ENCODE results near the gene RNU7-1.

RNU7-1 gene

DNA sequence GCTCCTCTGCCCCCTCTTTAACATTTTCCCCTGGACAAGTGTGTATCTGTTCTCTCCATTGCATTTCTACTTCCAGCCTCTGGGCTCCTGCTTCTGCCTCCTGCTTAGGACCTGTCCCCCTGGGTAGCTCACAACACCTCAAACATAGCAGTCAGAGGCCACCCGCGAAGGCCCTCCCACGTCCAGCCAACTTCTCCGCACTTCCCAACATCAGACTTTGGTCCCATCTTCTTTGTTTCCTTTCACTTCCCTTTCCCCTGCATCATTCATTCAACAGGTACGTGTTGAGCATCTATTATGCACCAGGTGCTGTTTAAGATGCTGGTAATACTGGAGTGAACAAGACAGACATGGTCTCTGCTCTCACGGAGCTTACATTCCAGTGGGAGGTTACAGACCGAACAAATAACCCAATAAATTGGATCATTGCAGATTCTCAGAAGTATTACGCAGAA lies 3.3 kb downstream of the RNU7-1 start:
- no peaks in the 10 kb centered on the region for H3K36me3 ChIP-seq (ENCODE audit: control insufficient read depth, insufficient read depth, low read length)
- H3K27me3 ChIP-seq (replicated peaks; ENCODE audit: control insufficient read depth, insufficient read depth, low read length, poor library complexity, severe bottlenecking), result no peaks in the 10 kb centered on the region
- DNase-seq, result no peak
- peak overlapping the region; percentile 95 for H3K27ac ChIP-seq (ENCODE audit: insufficient read depth, low read length, poor library complexity, severe bottlenecking)
- peak overlapping the region; percentile 51 for H3K4me3 ChIP-seq (ENCODE audit: insufficient read depth, low read depth, low read length, poor library complexity, severe bottlenecking)
- peaks cover 61% of the 10 kb centered on the region for H3K4me1 ChIP-seq (ENCODE audit: control insufficient read depth, insufficient read depth, low read length, poor library complexity, severe bottlenecking)
- no peaks in the 10 kb centered on the region for H3K9me3 ChIP-seq (ENCODE audit: control insufficient read depth, low read length)

DNA sequence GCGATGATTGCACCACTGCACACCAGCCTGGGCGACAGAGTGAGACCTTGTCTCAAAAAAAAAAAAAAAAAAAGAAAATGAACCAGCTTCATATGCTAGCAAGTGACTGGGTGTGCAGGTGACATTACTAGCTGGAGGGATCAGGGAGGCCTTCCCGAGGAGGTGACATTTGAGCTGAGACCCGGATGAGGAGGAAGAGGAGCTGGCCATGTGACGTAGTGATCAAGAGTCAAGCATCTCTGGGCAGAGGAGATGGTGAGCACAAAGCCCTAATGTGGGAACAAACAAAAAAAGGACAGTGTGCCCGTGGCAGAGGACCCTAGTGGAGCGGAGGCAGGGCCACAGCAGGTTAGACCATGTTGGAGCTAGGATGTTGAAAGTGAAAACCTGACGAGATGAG lies 4.0 kb downstream of the RNU7-1 start:
- Histone ChIP-seq H3K27ac (ENCODE audit: insufficient read depth, low read length, poor library complexity, severe bottlenecking) (peak overlapping the region; percentile 95), H3K36me3 (ENCODE audit: control insufficient read depth, insufficient read depth, low read length) (no peaks in the 10 kb centered on the region), H3K4me3 (ENCODE audit: insufficient read depth, low read depth, low read length, poor library complexity, severe bottlenecking) (no peak overlapping the region), H3K9me3 (ENCODE audit: control insufficient read depth, low read length) (no peaks in the 10 kb centered on the region), H3K27me3 (replicated peaks; ENCODE audit: control insufficient read depth, insufficient read depth, low read length, poor library complexity, severe bottlenecking) (no peaks in the 10 kb centered on the region), H3K4me1 (ENCODE audit: control insufficient read depth, insufficient read depth, low read length, poor library complexity, severe bottlenecking) (peaks cover 61% of the 10 kb centered on the region)
- no peak for DNase-seq

DNA sequence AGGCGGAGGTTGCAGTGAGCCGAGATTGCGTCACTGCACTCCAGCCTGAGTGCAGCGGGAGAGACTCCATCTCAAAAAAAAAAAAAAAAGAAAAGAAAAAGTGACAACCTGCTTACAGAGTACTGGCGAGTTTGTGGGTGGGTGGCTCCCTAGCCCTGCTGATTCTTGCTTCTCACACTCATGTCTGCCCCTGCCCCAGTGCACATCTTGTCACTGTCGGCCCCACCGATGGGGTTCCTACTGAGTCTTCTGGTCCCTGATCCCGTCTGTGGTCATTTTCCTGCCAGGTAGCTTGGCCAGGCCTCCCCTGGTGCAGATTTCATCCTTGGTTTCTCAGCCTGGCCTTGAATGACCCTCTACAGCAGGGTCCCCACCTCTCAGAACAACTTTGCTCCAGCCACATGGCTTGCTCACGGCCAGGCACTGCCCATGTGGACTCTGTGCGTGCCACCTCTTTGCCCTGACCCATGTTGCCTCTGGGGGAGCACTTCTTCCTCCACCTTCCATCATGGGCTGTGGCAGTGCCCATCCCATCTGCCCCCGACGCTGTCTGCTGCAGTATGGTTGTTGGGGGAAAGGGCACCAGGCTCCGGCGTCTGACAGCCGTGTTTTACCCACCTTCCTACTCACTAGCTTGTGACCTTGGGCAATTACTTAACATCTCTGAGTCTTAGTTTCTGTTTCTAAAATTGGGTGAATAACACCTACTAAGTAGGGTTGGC lies 5.4 kb downstream of the RNU7-1 start:
- Histone ChIP-seq H3K27ac (ENCODE audit: insufficient read depth, low read length, poor library complexity, severe bottlenecking) (peak overlapping the region; percentile 69), H3K36me3 (ENCODE audit: control insufficient read depth, insufficient read depth, low read length) (no peaks in the 10 kb centered on the region), H3K4me1 (ENCODE audit: control insufficient read depth, insufficient read depth, low read length, poor library complexity, severe bottlenecking) (peaks cover 68% of the 10 kb centered on the region), H3K4me3 (ENCODE audit: insufficient read depth, low read depth, low read length, poor library complexity, severe bottlenecking) (peak overlapping the region; percentile 41), H3K9me3 (ENCODE audit: control insufficient read depth, low read length) (no peaks in the 10 kb centered on the region), H3K27me3 (replicated peaks; ENCODE audit: control insufficient read depth, insufficient read depth, low read length, poor library complexity, severe bottlenecking) (no peaks in the 10 kb centered on the region)
- DNase-seq, result no peak

DNA sequence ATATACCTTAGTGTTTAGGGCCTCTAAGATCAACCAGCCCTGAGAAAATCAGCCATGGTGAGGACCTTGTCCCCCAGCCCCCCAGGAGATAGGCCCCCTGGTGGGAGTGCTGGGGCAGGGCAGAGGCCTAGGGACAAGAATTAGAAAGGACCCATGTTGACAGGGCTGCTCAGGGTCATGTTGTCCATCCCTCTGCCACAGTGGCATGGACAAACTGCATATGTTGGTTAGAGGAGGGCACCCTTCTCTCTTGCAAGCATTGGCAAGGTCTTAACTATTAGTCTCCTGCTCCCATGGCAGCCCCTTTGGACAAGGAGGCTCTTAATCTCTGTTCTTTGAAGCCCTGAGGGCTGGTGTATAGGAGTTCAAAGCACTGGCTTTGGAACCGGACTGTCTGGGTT lies 6.8 kb downstream of the RNU7-1 start:
- DNase-seq, result no peak
- peaks cover 6% of the 10 kb centered on the region for H3K36me3 ChIP-seq (ENCODE audit: control insufficient read depth, insufficient read depth, low read length)
- H3K9me3 ChIP-seq (ENCODE audit: control insufficient read depth, low read length), result no peaks in the 10 kb centered on the region
- H3K27me3 ChIP-seq (replicated peaks; ENCODE audit: control insufficient read depth, insufficient read depth, low read length, poor library complexity, severe bottlenecking), result no peaks in the 10 kb centered on the region
- H3K4me1 ChIP-seq (ENCODE audit: control insufficient read depth, insufficient read depth, low read length, poor library complexity, severe bottlenecking), result peaks cover 70% of the 10 kb centered on the region
- peak overlapping the region; percentile 96 for H3K27ac ChIP-seq (ENCODE audit: insufficient read depth, low read length, poor library complexity, severe bottlenecking)
- H3K4me3 ChIP-seq (ENCODE audit: insufficient read depth, low read depth, low read length, poor library complexity, severe bottlenecking), result peak overlapping the region; percentile 89

DNA sequence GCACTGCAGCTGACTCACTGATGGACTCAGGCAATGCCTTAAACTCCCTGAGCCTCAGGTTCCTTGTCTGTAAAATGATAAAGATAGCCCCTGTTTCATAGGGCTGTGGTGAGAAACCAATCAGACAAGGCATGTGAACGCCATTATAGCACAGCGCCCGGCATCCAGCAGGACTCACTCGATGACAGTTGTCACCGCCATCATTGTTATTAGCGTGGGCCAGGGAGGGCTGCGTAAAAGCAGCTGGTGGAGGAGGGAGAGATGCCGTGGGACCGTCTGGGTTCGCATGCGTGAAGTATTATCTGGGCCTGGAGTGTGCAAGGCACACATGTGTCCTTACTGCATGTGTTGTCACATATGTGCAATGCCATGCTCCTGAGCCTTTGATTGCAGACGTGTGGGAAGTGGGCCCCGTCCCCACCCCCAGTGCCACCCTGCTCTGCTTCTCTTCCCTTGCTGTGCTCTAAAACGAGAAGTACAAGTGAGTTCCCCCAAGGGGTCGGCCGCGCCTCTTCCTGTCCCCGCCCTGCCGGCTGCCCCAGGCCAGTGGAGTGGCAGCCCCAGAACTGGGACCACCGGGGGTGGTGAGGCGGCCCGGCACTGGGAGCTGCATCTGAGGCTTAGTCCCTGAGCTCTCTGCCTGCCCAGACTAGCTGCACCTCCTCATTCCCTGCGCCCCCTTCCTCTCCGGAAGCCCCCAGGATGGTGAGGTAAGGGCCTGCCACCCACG lies 7.4 kb downstream of the RNU7-1 start, which contains the start of gene PTPN6:
PTPN6 (plus strand) TSS at position 546 of the 730 bp plus-strand sequence; CDS start at position 703, 157 bp downstream.
- H3K9me3 ChIP-seq (ENCODE audit: control insufficient read depth, low read length), result no peaks in the 10 kb centered on the region
- peak within 1 kb of the TSS; percentile 96 for H3K27ac ChIP-seq (ENCODE audit: insufficient read depth, low read length, poor library complexity, severe bottlenecking)
- H3K27me3 ChIP-seq (replicated peaks; ENCODE audit: control insufficient read depth, insufficient read depth, low read length, poor library complexity, severe bottlenecking), result no peaks in the 10 kb centered on the region
- H3K4me3 ChIP-seq (ENCODE audit: insufficient read depth, low read depth, low read length, poor library complexity, severe bottlenecking), result peak within 1 kb of the TSS; percentile 89
- no peak for DNase-seq
- H3K36me3 ChIP-seq (ENCODE audit: control insufficient read depth, insufficient read depth, low read length), result peaks cover 12% of the 10 kb centered on the region
- H3K4me1 ChIP-seq (ENCODE audit: control insufficient read depth, insufficient read depth, low read length, poor library complexity, severe bottlenecking), result peaks cover 70% of the 10 kb centered on the region

DNA sequence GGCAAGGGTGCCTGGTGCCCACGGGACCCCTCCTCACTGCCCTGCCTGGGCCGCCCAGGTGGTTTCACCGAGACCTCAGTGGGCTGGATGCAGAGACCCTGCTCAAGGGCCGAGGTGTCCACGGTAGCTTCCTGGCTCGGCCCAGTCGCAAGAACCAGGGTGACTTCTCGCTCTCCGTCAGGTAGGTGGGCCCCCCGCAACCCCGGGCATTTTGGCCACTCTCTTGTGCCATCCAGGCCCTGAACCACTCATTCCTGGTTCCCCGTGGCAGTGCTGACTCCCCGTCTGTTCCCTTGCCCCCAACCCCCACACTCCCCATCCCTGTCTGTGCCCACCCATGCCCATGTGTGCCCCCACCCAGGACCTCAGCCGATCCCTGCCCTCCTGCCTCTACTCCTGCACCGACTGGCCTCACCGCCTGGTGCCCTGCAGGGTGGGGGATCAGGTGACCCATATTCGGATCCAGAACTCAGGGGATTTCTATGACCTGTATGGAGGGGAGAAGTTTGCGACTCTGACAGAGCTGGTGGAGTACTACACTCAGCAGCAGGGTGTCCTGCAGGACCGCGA lies 8.0 kb downstream of the RNU7-1 start:
- H3K4me1 ChIP-seq (ENCODE audit: control insufficient read depth, insufficient read depth, low read length, poor library complexity, severe bottlenecking), result peaks cover 71% of the 10 kb centered on the region
- peak overlapping the region; percentile 96 for H3K27ac ChIP-seq (ENCODE audit: insufficient read depth, low read length, poor library complexity, severe bottlenecking)
- peaks cover 19% of the 10 kb centered on the region for H3K36me3 ChIP-seq (ENCODE audit: control insufficient read depth, insufficient read depth, low read length)
- no peaks in the 10 kb centered on the region for H3K9me3 ChIP-seq (ENCODE audit: control insufficient read depth, low read length)
- peak overlapping the region; percentile 89 for H3K4me3 ChIP-seq (ENCODE audit: insufficient read depth, low read depth, low read length, poor library complexity, severe bottlenecking)
- H3K27me3 ChIP-seq (replicated peaks; ENCODE audit: control insufficient read depth, insufficient read depth, low read length, poor library complexity, severe bottlenecking), result no peaks in the 10 kb centered on the region
- no peak for DNase-seq

DNA sequence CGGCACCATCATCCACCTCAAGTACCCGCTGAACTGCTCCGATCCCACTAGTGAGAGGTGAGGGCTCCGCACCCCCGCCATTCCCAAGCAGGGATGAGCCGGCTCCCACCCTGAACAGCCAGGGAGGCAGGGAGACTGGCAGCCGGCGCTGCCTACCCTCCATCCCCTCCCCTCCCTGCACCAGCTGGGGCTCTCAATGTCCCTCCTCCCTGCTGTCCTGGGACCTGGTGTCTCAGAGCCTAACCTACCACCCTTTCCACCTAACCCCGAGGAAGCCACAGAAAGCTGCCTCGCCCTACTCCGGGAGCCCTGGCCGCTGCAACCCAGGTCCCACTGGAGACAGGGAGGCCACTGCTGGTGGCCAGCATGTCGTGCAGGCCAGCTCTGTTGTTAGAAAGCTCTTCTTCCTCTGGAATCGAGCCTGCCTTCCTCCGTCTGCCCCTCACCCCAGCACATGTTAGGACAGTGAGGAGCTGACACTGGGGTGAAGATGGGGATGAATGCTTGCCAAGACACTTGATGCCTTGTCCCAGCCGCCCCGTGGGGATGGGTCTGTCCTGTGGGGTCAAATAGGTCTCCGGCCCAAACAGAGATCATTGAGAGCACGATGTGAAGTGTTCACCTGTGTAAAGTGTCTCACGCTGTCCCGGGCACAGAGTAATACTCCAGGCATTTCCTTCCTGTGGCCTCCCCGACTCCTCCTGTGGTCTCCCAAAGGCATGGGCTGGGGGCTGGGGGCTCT lies 8.7 kb downstream of the RNU7-1 start:
- peak overlapping the region; percentile 96 for H3K27ac ChIP-seq (ENCODE audit: insufficient read depth, low read length, poor library complexity, severe bottlenecking)
- DNase-seq, result no peak
- H3K27me3 ChIP-seq (replicated peaks; ENCODE audit: control insufficient read depth, insufficient read depth, low read length, poor library complexity, severe bottlenecking), result no peaks in the 10 kb centered on the region
- peaks cover 24% of the 10 kb centered on the region for H3K36me3 ChIP-seq (ENCODE audit: control insufficient read depth, insufficient read depth, low read length)
- H3K4me3 ChIP-seq (ENCODE audit: insufficient read depth, low read depth, low read length, poor library complexity, severe bottlenecking), result peak overlapping the region; percentile 89
- H3K9me3 ChIP-seq (ENCODE audit: control insufficient read depth, low read length), result no peaks in the 10 kb centered on the region
- peaks cover 71% of the 10 kb centered on the region for H3K4me1 ChIP-seq (ENCODE audit: control insufficient read depth, insufficient read depth, low read length, poor library complexity, severe bottlenecking)

DNA sequence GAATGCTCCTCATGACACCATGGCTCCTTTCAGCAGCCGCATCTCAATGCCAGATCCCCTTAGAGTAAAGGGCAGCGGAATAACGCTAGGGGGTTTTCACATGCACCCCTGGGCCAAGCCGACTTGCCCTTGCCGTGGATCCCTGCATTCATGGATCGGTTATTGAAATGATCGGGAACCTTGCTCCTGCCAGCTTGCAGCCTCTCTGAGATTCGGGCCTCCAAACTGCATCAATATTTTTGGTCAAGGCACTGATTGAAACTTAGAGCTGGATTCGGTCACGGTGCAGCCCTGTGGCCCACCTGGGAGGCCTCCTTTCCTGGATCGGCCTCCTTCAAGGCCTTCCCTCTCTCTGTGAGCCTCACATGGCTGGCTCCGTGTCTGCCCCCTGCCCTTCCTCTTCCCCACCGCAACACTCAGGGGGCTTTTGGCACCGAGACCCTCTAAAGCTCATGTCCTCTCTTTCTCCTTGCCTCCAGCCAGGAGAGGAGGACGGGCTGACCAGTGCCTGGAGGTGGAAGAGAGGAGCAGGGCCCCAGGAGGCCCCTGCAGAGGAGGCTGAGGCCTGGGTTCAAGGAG lies 9.3 kb downstream of the RNU7-1 start:
- Histone ChIP-seq H3K27ac (ENCODE audit: insufficient read depth, low read length, poor library complexity, severe bottlenecking) (peak overlapping the region; percentile 96), H3K4me1 (ENCODE audit: control insufficient read depth, insufficient read depth, low read length, poor library complexity, severe bottlenecking) (peaks cover 75% of the 10 kb centered on the region), H3K9me3 (ENCODE audit: control insufficient read depth, low read length) (no peaks in the 10 kb centered on the region), H3K27me3 (replicated peaks; ENCODE audit: control insufficient read depth, insufficient read depth, low read length, poor library complexity, severe bottlenecking) (no peaks in the 10 kb centered on the region), H3K36me3 (ENCODE audit: control insufficient read depth, insufficient read depth, low read length) (peaks cover 28% of the 10 kb centered on the region), H3K4me3 (ENCODE audit: insufficient read depth, low read depth, low read length, poor library complexity, severe bottlenecking) (peak overlapping the region; percentile 89)
- no peak for DNase-seq

DNA sequence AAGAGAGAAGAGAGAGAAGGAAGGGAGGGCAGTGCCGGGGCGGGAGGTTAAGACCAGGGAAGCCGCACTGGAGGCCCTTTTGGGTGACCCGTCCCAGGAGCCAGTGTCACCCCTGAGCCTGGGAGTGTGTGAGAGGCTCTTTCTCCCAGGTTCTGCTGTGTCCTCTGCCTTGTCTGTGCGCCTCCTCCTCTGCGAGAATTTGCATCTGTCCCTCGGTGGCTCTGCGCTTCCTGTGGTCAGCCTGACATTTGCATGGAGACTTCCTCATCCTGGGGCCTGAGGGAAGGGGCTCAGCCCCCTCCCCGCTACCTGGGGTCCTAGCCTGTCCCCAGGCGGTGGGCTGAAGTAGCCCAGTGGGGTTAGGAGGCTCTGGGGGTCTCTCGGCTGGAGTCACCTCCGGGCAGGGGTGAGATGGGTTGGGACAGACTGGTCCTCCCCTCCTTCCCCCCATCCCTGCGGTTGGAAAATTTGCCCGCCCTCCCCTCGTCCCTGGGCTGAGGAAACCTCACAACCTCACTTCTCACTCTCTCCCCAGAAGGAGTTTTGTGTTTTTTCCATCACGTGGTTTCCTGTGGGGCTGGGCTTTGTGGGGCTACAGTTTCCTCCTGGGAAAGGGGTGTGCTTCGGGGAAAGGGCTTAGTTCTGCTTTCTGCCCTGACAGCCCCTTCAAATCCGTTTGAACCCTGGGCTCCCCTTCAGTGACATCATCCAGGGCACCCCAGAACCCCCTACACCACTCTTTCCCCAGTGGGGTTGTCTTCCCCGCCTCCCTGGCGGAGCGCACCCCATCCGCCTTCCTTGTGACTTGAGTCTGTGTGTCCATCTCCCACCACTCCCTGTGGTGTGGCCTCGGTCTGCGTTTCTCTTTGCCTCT lies 10.1 kb downstream of the RNU7-1 start:
- peak overlapping the region; percentile 89 for H3K4me3 ChIP-seq (ENCODE audit: insufficient read depth, low read depth, low read length, poor library complexity, severe bottlenecking)
- peak overlapping the region; percentile 96 for H3K27ac ChIP-seq (ENCODE audit: insufficient read depth, low read length, poor library complexity, severe bottlenecking)
- peaks cover 80% of the 10 kb centered on the region for H3K4me1 ChIP-seq (ENCODE audit: control insufficient read depth, insufficient read depth, low read length, poor library complexity, severe bottlenecking)
- peak; percentile 73 to 78 (median 77) for DNase-seq
- H3K27me3 ChIP-seq (replicated peaks; ENCODE audit: control insufficient read depth, insufficient read depth, low read length, poor library complexity, severe bottlenecking), result no peaks in the 10 kb centered on the region
- H3K36me3 ChIP-seq (ENCODE audit: control insufficient read depth, insufficient read depth, low read length), result peaks cover 34% of the 10 kb centered on the region
- no peaks in the 10 kb centered on the region for H3K9me3 ChIP-seq (ENCODE audit: control insufficient read depth, low read length)
